NCI-H345 treated with DMSO at 0.1 percent for 48 hours (cell line): ENCODE results near the gene RPL18A.

Experiments
- DNase-seq: peaks from one replicate; lab custom pipeline; 2025; ENCODE audit not compliant: unreplicated experiment; lab: John Stamatoyannopoulos, UW

The RPL18A gene

DNA sequence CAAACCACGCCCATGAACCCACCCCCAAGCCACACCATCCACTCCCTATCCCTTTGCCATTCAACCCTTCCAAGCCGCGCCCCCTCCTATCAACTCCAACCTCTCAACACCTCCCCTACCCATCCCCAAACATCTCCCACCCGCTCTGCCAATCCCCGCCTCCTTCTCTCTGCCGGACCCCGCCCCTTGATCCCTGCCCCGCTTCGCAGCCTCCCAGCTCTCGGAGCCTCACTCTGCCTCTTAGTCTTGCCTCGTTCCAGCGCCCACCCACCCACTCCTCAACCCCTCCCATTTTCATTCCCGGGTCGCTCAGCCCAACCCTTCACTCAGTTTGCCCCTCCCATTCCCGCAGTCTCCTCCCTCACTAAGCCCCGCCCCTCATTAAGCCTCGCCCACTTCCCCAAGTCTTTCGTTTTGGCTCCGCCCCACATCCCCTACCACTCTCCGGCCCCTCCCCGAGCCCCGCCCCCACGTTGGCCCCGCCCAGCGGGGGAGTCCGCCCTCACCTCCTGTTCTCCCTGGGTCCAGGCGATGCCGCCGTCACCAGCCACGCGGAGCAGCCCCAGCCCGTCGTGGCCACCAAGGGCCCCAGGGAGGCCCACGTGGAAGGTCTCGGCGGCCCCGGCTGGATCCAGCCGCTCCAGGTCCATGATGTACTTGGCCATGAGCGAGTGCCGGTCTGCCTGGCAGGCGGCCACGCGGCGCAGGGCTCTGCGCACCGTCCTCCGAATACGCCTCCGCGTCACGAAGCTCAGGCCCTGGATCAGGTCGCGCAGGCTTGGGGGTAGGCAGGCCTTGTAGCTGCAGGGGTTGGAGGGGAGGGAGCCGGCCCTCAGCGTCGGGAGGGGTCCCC lies 17.7 kb upstream of the RPL18A start:
- peak; percentile 79 for DNase-seq

DNA sequence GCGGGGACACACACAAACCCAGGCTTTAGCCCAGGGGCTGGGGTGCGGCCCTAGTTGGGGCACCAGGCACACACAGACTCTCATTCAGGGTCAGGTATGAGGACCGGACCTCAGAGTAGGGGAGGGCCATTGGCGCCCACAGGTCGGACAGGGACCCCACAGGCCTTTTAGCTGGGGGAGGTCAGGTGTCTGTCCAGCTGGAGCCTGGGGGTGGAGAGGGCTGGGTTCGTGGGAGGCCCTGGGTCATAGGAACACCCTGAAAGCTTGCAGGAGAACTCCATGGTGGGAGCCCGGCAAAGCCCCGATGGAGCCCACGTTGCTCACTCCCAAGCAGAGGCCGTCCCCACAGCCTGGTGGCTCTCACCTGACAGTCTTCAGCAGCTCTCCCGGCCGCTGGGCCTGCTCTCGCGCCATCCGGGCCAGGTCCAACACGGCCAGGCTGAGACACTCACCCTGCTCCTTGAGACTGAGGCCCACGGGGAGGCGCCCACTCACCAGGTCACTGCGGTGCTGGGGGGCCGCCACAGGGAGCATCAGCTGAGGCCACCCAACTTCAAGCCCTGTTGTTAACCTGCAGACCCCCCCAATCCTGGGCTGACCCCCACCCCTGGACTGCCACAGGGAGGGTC lies 16.9 kb upstream of the RPL18A start:
- DNase-seq = no peak

DNA sequence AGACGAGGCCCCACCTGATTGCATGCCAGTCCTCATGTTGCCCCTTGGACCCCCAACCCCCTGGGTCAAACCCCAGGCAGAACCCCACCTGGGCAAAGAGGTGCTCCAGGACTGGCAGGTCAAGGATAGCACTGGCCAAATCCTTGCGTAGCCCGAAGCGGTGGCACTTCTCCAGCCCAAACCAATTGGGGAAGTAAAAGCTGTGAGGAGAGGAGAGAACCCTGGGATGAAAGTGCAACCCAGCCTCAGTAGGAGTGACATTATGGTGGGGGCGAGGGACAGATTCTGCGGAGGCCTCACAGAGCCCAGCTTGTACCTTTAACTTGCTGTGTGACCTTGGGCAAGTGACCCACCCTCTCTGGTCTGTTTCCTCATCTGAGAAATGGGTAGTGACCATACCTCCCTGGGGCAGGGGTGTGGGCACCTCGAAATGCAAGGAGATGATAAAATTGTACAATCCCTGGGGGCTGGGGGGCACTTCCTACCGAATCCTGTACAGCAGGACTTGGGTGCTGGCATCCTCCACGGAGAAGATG lies 16.4 kb upstream of the RPL18A start:
- no peak for DNase-seq

DNA sequence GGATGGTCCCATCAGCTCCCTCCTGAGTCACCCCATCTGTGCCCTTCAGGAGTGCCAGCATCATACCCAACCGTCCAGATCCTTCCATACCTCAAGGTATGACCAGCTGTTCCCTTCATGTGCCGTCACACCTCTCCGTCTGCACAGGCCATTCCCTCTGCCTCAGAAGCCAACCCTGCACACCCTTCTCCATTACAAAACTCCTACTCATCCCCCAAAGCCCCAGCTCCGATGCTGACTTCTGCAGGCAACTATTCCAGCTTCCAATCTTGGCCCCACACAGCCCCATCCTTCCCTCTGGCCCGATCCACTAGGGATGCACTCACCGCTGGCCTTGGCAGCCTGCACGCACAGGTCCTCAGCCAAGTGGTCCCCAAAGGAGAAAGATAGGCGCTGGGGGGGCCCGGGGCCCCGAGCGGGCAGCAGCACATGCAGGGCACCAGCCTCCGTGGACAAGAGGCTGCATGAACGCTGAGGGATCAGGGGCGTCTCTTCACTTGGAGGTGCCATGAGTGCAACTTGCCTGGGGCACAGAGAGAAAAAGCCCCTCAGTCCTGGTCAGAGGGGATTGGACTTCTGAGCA lies 15.7 kb upstream of the RPL18A start:
- DNase-seq = no peak

DNA sequence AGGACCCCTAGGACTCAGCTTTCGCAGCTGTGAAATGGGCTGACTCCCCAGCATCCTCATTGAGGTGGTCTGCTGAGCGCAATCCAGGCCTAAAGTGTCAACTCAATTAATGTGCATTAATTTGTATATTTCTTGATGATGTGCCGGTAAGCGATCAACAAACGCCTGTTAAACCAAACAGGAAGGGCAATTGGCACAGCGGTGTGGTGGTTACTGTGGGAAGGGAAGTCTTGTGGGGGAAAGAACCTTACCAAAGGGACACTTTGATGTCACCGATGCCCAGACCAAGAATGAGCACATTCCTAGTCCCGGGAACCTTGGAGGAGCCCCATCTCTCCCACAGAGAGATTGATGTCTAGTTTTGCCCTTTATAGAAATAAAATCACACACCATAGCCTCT lies 13.6 kb upstream of the RPL18A start:
- no peak for DNase-seq

DNA sequence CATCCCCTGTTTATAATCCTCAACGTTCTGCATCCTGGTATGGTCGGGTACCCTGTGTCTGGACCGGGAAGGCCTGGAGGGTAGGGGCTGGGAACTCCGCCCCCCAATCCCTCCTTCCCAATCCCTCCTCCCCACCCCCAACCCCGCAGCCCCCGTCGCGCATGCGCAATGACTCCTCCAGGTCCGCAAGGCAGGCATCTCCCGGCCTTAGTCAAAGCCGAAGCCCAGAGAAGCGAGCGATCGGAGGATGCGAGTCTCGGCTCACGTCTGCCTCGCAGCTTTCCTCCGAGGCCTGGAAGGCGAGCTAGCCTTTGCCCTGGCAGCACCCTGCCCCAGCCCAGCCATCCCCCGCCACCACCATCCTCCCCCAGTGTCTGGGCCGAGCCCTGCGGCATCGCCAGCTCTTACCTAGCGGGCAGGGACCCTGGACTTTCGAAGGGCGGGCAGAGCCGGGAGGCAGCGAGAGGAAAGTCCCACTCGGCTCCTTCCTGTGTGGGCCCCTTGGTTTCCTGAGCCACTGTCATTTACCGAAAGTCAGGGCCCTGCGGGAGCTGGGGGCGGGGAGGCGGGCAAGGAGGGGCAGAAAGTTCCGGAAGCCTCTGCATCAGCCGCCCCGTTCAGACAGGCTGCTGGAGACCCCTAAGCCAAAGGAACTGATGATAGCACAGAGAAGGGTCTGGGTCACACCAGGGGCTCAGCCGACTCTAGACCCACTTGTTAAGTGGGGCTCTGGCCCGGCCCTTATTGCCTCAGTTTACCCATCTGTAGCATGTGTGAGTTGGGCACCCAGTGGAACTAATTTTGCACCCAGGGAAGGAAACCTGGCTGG lies 12.0 kb upstream of the RPL18A start, which contains the start of gene JAK3:
JAK3 (minus strand) TSS at position 445 of the 829 bp plus-strand sequence. CDS start 3,565 bp downstream, outside the sequence.
- DNase-seq = no peak

DNA sequence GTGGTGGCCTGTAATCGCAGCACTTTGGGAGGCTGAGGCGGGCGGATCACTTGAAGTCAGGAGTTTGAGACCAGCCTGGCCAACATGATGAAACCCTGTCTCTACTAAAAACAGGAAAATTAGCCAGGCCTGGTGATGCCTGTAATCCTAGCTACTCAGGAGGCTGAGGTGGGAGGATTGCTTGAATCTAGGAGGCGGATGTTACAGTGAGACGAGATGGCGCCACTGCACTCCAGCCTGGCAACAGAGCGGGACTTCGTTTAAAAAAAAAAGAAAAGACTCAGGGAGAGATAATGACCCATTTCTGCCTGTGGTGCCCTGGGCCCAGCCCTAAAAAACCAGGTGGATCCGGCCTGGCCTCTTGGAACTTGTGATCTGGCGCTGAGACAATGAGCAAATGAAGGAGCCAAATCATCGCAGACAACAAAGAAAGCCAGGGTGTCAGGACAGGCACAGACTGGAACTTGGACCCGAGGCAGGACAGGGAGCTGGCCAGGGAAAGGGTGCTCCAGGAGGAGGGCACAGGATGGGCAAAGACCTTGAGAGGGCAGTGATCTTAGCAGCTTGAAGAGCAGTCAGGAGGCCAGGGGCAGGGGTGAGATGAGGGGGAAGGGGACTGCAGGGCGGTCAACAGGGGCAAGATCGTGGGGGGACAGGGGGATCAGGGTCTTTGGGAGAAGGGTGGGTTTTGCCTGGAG lies 11.0 kb upstream of the RPL18A start:
- DNase-seq = no peak

DNA sequence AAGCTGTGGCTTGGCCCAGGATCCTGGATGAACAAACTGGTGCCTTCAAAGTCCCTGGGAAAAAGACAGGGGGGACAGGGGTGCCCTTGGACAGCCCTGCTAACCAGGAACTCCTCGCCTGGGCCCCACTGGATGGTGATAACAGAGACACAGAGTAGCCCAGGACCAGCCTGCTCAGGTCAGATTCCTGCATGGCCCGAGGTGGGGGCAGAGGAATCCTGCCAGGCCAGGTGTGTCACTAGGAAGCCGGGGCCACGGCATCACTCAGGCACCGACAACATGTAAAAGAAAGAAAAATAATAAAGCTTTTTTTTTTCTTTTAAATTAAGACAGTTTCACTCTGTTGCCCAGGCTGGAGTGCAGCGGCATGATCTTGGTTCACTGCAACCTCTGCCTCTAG lies 5.6 kb upstream of the RPL18A start:
- DNase-seq = no peak

DNA sequence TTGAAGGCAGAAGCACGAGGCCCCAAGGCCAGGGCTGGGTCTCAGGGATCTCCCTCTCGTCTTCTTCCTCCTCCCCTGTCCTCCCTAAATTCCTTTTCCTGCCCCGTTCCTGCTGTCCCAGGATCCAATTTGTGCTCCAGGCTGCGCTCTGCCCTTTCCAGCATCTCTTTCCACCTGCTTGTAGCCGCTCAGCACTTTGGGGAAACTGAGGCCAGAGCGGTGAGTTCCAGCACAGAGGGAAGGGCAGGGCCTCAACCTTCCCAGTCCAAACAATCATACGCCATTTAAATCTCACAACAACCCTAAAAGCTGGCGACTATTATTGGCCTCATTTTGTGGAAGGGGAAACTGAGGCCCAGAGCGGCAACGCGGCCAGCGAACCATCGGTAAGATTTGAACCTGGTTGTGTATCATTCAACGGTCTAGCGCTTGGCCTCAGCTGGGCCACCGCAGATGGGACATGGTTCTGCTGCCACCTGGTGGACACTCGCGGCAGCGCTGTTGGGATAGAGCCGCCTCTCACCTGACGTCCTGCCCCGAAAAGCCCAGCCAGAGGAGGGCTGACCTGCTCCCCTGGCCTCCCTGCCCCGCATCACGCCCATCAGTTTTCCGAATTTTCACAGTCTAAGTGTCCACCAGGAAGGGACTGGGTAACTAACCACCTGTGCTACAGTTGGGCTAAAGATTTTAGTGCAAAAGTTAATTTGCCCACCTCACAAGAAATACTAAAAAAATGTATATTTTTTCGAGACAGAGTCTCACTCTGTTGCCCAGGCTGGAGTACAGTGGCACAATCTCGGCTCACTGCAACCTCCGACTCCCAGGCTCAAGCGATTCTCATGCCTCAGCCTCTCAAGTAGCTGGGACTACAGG lies 4.2 kb upstream of the RPL18A start:
- DNase-seq = peak; percentile 27

DNA sequence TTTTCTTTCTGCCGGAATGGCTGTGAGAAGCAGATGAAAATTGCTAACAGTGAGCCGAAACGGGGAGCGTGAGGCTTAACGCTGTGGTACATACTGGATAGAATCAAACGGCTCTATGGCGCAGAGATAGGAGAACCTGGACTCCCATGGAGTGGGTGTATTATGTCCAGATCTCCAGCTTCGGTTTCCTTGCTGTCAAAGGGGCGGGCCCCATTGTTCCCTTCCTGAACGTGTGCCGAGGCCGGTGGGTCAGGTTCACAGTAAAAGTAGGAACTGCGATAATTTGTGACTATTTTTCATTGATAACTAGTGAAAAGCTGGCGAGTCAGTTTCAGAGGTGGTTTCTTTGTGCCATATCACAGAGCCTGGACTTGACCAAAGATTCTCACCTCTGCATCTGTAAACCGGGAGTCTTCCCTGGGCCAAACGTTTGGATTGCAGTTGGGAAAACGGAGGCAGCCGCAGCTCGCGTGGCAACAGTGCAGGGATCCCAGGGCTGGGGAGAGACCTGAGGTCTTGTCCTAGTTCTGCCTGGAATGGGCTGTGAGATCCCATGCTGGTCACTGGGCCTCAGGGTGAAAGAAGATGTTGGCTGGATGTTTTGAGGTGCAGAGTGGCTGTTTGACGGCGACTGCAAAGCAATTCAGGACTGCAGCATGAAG lies 752 bp downstream of the RPL18A start:
- DNase-seq = no peak

DNA sequence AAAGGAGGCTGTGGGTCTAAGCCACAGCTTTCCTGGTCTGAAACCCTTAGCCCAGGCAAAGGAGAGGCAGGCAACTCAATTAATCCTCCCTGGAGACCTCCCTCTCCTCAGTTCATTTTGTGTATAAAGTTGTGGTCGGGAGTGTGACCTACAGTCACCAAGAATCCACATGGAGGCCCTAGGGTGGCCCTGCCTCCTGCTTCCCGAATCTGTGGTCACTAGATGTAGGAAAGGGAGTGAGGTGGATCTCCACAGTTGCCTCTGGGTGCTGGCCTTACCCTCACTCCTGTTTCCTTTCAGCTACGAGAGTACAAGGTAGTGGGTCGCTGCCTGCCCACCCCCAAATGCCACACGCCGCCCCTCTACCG lies 1.3 kb downstream of the RPL18A start:
- DNase-seq = no peak

DNA sequence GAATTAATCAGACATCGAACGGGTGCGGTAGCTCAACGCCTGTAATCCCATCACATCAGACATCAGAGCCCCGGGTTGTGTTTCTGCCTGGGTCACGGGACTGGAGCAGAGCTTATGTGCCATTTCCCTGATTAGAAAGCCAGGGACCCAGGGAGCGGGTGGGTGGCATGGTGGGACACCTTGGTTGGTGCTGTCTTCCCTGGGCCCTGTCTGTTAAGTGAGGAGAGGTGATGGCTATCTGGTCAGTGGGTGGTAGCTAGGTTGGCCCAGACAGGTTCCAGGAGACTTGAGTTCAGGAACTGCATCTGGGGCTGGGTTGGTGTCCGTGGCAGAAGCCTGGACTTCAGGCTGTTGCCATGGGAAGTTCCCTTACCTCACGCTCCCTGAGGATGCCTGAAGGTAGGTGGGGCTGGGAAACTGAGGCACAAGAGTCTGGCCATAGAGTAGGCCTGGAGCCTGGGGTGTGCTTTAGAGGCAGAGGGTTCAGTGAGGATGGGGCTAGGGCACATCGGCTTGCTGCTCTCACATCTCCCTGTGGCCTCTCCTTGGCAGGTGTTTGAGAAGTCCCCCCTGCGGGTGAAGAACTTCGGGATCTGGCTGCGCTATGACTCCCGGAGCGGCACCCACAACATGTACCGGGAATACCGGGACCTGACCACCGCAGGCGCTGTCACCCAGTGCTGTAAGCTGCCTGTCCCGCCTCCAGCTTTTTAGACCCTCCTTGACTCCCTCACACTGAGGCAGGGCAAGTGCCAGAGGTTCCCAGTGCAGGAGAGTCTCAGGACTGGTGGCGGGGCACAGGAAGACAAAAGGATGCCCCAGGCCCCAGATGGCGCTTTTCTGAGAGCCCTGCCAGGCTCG lies 2.1 kb downstream of the RPL18A start:
- DNase-seq = no peak

DNA sequence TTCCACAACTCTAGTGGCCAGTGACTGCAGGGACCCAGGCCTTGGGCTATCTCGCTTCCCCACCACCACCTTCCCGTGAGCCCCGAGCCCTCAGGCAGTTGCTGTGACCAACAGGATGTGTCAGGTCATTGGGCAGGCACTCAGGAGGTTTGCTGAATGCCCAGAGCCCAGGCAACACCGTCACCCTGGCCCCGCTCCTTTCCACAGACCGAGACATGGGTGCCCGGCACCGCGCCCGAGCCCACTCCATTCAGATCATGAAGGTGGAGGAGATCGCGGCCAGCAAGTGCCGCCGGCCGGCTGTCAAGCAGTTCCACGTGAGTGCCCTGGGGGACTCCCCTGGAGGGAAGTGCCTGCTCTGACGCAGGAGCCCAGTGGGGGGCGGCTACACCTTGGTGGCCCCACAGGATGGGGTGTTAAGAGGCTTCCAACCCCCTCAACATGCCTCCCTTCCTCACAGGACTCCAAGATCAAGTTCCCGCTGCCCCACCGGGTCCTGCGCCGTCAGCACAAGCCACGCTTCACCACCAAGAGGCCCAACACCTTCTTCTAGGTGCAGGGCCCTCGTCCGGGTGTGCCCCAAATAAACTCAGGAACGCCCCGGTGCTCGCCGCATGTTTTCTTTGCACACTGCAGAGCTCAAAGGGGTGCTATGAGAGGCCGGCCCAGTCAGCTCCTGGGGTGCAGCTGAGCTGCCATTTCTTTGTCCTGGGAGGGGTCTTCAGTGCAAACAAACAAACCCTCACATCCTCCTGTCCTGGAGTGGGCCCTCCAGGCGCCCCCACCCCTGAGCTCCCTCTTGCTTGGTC lies 3.2 kb downstream of the RPL18A start:
- DNase-seq = no peak

DNA sequence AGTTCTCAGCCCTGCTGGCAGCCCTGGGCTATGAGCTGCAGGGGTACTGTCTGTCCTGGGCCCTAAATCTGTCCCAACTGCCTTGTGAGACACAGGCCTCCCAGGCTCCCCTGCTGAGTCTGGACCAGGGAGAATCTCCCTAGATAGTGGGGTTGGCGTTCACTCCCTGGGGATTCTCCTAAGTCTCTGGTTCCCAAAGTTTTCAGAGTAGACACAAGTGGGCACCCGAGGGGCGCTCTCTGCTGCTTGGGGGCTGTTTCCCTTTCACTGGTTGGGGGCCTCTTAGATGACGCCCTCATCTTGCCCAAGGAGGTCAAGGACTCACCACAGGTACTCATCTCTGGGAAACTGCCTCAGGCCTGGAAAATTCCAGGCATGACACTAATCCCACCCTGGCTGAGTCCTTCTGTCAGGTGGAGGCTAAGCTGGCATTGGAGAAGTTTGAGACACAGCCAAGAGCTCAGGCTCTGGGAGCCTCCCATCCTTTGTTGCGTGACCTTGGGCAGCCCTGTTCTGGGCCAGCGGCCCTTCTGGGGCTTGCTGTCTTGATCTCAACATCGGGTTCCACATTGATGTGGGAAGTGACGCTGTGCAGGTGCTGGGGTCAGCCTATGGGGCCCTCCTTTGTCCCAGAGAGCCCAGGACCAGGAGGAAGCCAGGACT lies 3.9 kb downstream of the RPL18A start:
- DNase-seq = no peak

DNA sequence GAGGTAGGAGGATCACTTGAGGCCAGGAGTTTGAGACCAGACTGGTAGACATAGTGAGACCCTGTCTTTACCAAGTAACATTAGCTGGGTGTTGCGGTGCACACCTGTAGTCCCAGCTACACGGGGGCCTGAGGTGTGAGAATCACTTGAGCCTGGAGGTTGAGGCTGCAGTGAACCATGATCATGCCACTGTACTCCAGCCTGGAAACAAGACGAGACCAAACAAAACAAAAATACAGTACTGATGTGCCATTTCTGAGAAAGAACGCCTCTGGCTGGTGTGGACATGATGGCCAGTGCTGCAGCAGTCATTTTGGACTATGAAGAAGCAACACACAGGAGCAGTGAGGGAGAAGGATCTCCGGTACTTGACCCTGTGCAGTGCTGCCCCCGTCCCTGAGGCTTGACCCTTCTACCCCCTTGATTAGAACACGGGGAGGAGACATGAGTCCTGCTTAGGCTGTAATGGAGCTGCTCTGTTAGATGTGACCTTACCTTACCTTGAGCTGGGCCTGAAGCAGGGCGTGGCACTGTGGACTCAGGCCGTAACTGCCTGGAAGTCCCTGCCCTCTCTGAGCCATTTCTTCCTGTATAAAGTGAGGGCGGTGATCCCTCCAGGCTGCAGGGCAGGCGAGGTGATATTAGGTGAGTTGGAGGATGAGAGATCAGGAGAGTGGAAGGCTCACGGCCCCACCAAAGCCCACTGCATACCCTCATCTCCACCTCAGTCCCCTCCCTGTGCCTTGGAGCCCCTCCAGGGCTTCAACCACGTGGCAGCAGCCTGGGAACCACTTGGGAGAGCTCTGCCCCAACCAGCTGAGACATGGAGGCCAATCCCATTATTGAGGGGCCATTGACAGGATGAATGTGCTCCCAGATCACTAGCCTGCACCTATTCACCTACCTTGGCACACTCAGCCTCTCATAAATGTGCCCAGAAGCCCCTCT lies 5.9 kb downstream of the RPL18A start:
- DNase-seq = no peak
